GM21526 (cell line): ENCODE measurements around the gene BRMS1.
"Not testable (repeated sequence)": the region's sequence is repeated elsewhere in the genome, so short reads cannot be mapped to it uniquely, and the experiment has no call there.

Experiments
- ATAC-seq: cut with Tn5 transposase; IDR thresholded peaks from one replicate; pipeline ENCODE4 v1.9.1; 2021; ENCODE audit warnings: moderate library complexity; ENCODE audit not compliant: unreplicated experiment, low FRiP score

Gene BRMS1

DNA sequence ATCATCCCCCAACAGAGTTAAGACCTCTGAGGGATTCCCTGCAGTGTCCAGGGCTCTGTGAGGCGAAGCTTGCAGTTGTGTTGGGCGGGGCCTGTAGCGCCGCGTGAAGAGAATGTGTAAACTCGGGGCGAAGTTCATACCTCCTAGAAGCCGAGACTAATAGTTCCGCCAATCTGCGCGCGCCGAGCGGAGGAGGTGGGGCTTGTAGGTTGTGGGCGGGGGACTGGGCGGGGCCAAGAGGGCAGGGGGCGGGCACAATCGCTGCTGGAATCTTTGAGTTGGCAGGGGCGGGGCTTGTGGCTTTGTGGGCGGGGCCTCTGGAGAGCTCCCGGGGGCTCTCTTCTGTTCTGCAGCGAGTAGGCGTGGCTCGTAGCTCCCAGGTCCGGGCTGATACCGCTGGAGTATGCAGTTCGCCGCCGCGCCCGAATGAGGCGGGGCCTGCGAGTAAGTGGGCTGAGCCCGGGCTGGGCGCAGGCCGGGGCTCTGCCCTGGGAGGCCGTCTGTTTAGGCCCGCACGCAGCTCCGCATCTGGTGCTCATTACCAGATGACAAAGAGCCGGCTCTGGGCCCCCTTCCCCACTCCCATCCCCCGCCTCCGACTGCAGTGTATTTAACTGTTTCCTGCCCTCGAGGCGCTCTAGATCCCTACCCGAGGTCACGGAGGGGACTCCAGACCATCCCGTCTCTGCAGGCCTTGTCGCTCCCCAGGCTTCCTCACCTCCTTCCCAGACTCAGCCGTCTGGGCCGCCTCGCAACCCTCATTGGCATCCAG, 32.2 kb downstream of the BRMS1 start:
- ATAC-seq = peak; percentile 45

DNA sequence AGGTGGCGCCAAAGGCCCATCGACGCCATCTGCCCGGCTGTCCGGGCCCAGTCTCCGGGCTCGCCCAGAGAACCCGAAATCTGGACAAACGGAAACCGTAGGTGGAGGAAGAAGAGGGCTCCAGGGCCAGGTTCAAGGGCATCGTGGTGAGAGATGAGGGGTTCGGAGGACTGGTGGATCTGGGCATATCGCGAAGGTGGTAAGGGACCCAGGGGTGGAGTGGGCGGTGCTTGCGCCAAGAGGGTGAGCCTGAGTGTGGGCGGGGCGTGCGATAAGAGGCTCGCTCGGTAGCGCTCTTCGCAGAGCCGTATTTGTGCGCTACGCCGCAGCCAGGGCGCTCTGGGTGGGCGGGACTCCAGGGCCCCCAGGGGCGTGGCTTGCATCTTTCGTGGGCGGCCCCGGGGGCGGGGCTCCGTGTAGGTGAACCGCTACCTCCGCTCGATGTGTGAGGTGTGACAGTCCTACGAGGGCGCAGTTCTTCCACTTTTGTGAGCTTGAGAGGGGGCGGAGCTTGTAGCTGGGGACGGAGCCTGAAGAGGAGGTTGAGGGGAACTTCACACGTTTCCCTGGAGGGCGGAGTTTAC, 32.8 kb downstream of the BRMS1 start:
- ATAC-seq = peak; percentile 54

- no peak for ATAC-seq
Measured at GRCh38 chr11:66311470-66311964, 33.4 kb downstream of the BRMS1 start.

- not testable (repeated sequence) for ATAC-seq
Measured at GRCh38 chr11:66310803-66311440, 34.0 kb downstream of the BRMS1 start.

GRCh38 chr11:66310324-66310723, 34.6 kb downstream of the BRMS1 start:
- ATAC-seq = no peak

GRCh38 chr11:66309475-66309874, 35.4 kb downstream of the BRMS1 start:
- ATAC-seq = no peak

GRCh38 chr11:66302656-66303055, 42.2 kb downstream of the BRMS1 start:
- no peak for ATAC-seq

GRCh38 chr11:66299186-66299585, 45.7 kb downstream of the BRMS1 start:
- ATAC-seq = no peak

DNA sequence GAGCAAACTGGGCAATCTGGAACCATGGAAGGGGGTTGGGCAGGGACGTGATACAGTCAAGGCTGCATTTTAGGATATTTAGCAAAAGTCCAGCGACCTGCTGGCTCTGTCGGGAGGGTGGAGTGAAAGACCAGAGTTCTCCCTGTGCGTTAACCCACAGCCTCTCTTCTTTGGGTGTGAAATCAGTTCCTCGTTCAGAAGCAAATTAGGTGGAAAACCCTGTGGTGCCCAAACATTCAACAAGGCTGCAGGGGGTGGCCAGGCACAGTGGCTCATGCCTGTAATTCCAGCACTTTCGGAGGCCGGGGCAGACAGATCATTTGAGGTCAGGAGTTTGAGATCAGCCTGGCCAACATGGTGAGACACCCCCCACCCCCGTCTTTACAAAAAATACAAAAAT, 47.3 kb downstream of the BRMS1 start:
- ATAC-seq = no peak

GRCh38 chr11:66294626-66295620, 50.0 kb downstream of the BRMS1 start:
- no peak for ATAC-seq

DNA sequence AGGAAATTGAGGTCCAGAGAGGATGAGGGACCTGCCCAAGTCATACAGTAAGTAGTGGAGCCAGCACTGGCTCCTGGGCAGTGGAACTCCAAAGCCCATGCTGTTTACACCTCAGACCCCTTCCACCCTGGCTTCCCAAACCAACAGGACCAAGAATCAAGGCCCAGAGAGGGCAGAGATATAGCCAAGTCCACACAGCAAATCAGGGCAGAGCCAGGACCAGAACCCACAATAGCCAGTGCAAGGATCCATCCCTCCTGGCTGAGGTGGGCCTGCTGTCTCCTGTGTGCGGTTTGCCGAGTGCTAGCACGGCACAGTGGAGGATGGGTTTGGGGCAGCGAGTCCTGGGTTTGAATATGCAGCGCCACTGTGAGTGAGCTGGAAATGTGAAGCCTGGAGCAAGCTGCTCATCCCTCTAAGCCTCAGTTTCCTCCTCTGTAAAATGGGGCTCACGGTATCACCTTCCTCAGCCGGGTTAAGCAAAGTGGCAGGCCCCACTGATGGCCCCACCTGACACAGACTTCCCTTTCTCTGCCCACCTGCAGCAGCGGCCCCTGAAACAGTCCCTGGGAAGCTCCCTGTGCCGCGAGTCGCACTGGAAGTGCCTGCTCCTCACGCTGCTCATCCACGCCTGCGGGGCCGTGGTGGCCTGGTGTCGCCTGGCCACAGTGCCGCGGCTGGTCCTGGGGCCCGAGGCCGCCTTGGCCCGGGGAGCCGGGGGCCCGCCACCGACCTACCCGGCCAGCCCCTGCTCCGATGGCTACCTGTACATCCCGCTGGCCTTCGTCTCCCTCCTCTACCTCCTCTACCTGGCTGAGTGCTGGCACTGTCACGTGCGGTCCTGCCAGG, 50.9 kb downstream of the BRMS1 start:
- no peak for ATAC-seq

GRCh38 chr11:66293352-66293751, 51.6 kb downstream of the BRMS1 start:
- ATAC-seq = no peak

- no peak for ATAC-seq
Measured at GRCh38 chr11:66292543-66293332, 52.2 kb downstream of the BRMS1 start.

- ATAC-seq = no peak
Measured at GRCh38 chr11:66291706-66292542, 53.0 kb downstream of the BRMS1 start, which contains the start of gene TMEM151A. TMEM151A (plus strand) TSS chr11:66291894; CDS start chr11:66292014, 120 bp downstream.

DNA sequence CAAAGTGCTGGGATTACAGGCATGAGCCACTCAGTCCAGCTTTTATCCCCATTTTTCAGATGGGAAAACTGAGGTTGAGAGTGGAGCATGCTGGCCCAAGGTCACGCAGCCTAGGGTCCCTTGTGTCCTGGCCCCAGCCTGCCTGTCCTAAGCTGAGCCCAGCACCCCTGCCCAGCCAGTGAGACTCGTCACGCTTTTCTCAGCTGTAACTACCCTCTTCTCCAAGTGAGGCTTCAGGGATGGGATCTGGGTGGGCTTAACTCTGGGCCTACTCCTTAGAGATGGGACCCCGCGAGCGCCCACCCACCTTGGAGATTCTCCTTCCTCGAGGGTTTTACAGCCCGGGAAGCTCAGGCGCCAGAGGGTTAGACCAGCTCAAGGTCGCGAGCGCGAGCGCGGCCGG, 53.6 kb downstream of the BRMS1 start:
- ATAC-seq = no peak

- no peak for ATAC-seq
Measured at GRCh38 chr11:66290330-66290621, 54.6 kb downstream of the BRMS1 start.

- ATAC-seq = peak; percentile 23
Measured at GRCh38 chr11:66289548-66290329, 55.2 kb downstream of the BRMS1 start.
